Ammon's horn (tissue), 1 donor: ENCODE data around the gene RPS6KA5.

ENCODE experiments used
- DNase-seq: peaks from one replicate; pipeline ENCODE4 v3.0.0-alpha.2; 2016; ENCODE audit warnings: low spot score

The RPS6KA5 gene

DNA sequence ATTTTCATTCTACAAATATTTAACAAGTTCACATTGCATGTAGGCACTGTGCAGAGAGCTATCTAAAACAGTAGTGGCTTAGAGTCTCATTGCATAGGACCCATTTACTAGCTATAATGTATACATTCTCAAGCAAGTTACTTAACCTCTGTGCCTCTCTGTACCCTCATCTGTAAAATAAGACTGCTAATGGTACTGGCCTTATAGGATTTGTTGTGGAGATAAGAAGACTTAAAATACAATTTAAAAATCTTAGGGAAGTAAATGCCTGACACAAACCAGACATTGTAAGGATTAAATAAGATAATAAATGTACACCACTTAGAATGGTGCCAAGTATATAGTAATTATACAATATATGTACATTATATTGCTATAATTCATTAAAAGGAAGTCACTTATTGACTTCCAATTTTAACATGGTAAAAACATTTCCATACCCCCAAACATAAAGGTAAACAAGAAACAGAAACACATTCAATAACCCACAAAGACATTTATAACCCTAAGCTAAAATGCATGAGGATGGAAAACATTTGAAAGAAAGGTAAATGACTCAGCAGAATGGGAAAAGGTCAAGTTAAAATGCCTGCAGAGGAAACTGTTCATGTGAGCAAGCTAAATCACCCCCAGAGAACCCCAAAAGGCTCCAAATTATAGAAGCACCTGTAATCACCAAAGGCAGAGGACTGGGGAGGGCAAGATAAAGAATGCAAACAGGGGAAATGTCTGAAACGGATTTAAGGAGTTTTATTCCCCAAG, 30.8 kb downstream of the RPS6KA5 start:
- DNase-seq = no peak

DNA sequence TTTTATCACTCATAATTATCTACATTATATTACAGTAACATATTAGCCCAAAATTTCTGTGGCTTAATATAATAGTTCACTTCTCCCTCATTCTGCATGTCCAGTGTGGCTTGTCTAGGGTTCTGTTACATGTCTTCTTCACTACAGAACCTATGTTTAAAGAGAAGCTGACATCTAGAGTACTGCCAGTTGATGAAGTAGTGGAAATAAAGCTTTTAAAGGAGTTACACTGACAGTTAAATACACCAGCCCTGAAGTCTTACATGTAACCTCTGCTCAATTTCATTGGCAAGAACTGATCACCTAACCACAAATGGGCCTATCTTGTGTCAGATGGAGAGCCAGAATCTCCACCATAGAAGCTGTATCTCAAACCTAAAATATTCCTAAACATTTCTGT, 32.9 kb downstream of the RPS6KA5 start:
- DNase-seq = no peak

DNA sequence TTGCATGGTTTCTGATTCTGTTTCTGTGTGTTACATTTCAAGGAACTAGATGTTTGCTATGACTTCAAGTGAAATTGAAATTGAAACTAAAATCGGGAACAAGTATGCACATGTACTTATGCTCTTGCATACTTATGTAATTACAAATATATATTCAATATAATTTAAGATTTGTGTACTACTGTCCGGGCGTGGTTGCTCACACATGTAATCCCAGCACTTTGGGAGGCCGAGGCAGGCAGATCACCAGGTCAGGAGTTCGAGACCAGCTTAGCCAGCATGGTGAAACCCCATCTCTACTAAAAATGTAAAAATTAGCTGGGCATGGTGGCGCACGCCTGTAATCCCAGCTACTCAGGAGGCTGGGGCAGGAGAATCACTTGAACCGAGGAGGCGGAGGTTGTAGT, 37.8 kb downstream of the RPS6KA5 start:
- peak; percentile 33 for DNase-seq

DNA sequence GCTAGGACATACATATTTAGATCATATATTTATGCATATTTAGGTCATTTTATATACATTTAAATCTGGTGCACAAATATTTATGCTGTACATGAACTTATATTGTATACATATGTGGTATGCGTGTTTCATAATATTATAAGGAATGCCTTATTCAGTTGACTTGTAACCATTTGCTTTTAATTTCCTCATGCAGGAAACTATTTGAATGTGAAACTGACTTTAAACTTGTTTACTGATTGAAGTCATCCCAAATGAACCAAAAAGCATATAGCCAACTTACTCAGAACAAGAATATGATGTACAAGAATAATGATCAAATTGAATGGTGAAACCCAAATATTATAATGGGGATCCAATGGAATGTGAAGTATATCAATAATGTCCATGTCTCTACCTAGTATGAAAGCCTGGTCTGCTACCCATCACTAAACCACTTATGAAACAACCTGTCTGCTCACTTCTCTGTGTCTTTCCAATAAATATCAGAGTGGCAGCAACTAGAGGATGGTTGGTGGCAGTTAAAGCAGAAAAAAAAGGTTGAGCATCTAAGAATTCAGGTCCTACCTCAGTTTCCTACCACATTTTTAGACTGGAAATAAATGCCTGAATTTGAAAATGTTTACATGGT, 38.3 kb downstream of the RPS6KA5 start:
- no peak for DNase-seq

DNA sequence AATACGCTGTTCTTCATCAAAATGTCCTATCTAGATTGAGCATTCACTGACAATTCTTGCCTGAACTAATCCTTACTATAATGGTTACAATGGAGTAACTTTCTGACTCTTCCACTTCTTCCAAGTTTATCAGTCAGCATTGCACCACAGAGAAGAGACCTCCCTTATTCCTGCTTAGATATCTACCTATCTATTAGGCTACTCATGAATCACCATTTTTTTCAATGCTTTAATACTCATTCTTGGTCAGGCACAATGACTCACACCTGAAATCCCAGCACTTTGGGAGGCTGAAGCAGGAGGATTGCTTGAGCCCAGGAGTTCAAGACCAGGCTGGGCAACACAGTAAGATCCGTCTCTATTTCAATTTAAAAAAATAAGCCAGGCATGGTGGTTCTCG, 39.3 kb downstream of the RPS6KA5 start:
- DNase-seq = no peak

DNA sequence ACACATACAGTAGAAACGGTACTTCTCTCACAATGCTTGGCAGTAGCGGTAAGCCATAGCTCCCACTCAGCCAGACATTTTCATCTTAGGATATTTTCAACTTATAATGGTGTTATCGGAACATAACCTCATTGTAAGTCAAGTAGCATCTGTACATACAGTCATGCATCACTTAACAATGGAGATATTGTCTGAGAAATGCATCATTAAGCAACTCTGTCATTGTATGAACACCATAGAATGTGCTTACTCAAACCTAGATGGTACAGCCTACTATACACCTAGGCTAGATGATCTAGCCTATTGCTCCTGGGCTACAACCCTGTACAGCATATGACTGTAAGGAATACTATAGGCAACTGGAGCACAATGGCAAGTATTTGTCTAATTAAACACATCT, 40.8 kb downstream of the RPS6KA5 start:
- DNase-seq = no peak

DNA sequence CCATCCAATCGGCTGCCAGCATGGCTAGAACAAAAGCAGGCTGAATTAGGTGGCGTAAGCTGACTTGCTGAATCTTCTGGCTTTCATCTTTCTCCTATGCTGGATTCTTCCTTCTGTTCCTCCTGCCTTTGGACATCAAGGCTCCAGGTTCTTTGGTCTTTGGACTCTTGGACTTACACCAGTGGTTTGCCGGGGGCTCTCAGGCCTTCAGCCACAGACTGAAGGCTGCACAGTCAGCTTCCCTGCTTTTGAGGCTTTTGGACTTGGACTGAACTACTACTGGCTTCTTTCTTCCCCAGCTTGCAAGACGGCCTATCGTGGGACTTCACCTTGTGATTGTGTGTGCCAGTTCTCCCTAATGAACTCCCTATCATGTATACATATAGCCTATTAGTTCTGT, 42.0 kb downstream of the RPS6KA5 start:
- DNase-seq = no peak

DNA sequence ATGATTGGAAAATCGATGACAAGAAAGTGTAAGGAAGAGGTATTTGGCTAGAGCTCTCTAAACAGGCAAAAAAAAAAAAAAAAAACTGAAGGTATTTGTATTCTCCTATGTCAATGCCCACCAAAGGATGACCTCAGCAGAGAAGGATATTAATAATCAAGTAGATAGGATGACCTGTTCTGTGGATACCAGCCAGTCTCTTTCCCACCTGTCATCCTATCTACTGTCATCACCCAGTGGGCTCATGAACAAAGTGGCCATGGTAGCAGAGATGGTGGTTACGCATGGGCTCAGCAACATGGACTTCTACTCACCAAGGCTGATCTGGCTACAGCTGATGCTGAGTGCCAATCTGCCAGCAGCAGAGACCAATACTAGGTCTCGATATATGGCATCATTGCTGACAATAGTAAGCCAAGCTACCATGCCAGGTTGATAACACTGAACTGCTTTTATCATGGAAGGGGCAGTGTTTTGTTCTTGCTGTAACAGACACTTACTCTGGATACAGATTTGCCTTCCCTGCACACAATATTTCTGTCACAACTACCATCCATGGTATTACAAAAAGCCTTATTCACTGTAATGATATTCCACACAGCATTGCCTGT, 43.5 kb downstream of the RPS6KA5 start:
- no peak for DNase-seq

DNA sequence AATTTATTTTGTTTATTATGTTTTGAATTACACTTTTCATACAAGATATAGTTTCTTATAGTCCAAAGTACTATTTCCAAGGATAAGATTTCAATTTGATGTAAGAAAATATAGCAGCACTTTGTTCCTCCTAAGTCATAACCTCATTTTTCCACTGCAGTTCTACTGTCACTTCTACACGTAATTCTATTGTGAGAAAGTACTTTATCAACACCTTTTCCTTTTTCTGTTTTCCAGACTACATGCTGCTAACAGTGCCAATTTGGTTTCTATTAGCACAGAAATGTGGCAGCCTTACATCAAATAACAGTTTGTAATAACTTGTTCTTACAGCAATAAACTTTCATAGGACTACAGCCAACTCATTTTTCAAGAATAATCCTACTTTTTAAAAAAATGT, 45.0 kb downstream of the RPS6KA5 start:
- DNase-seq = no peak

DNA sequence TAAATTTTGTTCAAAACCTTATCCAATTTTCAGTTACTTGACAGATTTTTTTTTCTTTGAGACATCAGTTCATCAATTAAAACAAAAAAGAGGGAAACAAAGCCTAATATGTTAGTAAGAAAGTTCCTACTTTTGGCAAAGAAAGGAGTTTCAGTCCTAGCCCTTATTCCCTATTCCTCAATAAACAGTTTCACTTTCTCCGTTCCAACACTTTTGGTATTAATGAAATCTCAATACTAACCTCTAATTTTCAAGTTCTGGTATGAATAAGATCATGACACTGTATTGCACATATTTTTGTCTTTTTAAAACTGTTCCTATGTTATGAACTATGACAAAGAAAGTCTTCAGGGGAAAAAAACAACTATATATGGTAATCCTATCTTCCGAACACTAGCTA, 48.4 kb downstream of the RPS6KA5 start:
- DNase-seq = no peak

DNA sequence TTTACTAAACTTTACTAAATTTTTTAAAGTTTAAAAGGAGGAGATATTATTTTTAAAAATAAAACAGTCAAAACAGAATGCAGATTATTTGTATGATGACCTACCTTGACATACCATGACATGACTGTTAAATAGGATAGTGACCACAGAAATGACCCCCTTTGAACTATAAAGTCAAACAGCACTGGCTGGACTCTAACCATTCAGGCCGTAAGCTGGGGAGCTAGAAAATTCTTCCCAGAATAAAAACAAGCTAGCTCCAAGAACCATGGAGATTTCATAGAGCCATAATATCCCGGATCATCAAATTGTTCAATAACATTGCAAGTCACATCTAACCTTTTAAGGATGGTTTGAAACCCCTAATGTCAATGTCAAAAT, 50.3 kb downstream of the RPS6KA5 start:
- DNase-seq = no peak

DNA sequence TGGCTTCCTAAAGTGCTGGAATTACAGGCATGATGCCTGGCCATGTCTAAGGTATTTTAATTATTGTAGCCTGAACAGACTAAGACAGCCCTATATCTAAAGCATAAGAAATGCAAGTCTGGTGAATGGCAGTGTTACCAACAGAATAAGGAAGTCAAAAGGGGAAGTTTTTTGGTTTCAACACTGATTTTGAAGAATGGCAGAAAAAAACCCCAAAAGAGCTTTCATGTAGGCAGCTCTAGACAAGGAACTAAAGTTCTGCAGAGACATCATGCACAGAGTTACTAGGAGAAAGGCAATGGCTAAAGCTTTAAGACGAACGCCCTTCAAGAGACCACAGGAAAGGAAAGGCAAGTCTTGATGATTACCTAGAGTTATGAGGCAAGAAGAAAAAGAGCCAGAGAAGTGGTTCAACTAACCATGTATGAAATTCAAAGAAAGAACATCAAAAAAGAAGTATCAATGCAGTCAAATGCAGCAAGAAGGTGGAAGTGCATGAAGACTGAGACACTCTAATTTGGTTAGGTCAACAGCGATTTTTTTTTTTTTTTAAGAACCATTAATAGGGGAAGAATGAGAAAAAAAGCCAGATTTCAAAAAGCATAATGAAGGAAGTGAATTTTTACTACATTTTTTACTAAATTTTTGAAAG, 50.8 kb downstream of the RPS6KA5 start:
- DNase-seq = peak; percentile 40

DNA sequence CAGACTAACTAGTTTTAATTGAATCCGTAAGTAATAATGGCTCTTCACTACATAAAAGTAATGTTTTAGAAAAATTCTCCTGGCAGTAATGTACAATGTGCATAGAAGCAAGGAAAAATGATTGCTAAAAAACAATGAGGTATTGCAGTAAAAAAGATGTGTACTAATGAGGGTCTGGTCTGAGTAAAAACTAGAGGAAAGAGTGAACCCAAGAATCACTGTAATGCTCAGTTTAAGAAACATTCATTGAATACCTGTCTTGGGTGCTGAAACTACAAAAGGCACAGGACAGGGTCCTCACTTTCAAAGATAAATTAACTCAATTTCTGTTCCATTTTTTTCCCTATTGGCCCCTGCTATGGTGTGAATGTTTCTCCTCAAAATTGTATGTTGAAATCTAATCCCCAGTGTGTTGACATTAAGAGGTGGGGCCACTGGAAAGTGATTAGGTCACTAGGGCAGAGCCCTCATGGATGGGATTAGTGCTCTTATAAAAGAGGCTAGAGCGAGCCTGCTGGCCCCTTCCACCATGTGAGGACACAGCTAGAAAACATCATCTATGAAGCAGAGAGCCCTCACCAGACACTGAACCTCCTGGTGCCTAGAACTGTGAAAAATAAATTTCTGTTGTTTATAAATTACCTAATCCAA, 51.6 kb downstream of the RPS6KA5 start:
- DNase-seq = no peak

DNA sequence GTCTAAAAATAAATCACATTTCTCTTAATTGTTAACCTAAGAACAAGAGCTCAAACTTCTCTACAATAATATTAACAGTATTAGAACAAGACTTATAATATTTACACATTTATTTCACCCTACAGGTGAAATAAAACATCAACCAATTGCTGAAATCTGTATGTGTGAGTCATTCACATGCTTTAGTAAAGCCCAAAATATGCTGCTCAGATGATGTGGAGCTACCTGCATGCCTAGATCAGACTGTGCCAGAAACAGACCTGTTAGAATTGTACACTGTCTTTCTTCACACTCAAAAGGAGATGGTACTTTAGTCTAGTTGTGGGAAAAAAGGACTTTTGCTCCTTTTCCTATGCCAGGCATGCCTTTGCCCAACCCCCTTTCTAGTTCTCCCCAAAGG, 54.7 kb downstream of the RPS6KA5 start:
- DNase-seq = no peak

DNA sequence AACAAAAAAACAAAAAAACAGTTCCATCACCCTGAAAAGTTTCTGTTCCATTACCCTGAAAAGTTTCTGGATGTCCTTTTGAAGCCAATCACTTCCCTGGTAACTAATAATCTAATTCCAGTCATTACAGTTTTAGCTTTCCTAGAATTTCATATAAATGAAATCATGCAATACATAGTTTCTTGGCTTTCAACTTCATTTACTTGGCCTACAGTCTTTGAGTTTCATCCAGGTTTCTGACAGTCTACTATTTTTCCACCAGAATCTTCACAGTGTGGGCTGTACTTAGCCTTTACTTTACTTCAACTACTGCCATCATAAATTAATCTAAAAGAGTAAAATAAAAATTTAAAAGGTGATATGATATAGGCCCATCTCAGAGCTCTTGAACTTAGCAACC, 55.5 kb downstream of the RPS6KA5 start:
- DNase-seq = no peak

DNA sequence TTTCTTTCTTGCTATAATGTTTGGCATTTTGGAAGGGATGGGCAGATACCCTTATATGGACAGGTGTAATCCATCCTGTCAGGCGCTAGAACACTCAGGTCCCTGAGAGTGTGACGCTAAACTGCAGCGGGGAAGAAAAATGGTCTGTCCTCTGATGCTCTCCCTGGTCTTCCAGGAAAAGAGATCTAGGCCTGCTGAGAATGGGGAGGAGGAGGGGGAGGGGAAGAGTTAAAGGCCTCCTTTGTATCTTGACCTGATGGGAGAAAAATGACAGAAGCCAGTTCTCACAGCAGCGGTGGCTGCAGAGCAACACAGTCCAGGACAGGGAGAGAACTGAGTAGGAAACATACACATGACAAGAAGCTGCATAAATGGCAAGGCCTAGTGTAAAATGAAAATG, 61.1 kb downstream of the RPS6KA5 start:
- DNase-seq = peak; percentile 72

DNA sequence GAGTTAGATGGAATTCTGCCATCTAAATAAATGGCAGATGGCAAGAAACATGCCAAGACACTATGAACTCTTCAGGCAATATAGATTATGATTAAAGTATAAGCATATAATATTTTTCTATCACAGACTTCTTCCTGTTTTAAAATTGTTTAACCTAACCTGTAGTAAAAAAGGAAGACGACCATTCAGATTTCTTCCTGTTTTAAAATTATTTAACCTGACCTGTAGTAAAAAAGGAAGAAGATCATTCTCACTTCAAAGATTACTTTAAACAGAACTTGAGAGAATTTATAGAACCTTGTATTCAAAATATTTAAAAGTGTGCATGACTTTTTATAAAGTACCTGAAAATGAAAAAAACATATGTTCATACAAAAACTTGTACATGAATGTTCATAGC, 63.5 kb downstream of the RPS6KA5 start:
- no peak for DNase-seq

DNA sequence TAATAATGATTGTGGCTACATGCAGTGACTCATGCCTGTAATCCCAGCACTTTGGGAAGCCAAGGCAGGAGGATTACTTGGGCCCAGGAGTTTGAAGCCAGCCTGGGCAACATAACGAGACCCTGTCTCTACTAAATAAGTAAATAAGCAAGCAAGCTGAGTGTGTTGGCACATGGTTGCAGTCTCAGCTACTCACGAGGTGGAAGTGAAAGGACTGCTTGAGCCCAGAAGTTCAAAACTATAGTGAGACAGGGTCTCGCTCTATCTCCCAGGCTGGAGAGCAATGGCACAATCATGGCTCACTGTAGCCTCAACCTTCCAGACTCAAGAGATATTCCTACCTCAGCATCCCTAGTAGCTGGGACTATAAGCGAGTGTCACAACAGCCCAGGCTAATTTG, 64.7 kb downstream of the RPS6KA5 start:
- no peak for DNase-seq

DNA sequence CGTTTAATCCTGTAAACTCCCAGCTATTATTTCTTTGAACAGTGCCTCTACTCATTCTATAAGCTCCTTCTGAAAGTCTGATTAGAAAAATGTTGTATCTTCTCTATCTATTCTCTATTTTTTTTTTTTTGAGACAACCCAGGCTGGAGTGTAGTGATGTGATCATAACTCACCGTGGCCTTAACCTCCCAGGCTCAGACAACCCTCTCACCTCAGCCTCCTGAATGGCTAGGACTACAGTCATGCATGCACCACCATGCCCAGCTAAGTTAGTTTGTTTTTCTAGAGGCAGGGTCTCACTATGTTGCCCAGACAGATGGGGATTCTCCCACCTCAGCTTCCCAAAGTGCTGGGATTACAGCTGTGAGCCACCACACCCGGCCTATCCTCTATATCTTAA, 66.6 kb downstream of the RPS6KA5 start:
- no peak for DNase-seq

DNA sequence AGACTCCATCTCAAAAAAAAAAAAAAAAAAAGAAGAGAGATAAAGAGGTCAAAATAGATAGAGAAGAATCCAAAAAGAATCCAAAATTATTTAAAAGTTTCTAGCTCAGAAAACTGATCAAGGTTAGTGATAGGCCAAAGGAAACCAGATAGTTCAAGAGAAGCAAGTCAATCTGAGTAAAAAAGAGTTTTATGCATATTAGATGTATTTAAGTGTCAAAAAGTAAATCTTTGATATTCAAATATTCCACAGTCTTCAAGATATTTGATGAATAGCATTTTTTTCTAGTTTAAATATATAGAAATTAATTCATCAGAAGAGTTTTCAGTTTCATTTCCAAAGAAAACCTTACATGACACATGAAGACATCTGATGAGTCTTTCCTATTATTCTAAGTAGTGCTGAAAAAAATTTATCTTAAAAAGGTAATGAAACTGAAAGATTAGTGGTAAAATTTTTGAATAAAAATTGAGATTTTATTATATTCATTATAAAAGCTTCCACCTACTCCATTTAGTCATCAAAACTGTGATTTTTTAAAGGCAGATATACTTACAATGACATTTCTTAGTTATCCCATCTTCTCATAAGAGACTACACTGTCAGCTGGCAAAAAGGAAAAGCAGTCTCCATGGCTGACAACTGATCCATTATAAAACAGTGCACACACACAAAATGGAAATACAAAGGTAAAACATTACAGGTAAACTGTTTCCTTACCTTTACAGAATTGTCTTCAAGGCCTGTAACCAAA, 68.6 kb downstream of the RPS6KA5 start:
- no peak for DNase-seq

DNA sequence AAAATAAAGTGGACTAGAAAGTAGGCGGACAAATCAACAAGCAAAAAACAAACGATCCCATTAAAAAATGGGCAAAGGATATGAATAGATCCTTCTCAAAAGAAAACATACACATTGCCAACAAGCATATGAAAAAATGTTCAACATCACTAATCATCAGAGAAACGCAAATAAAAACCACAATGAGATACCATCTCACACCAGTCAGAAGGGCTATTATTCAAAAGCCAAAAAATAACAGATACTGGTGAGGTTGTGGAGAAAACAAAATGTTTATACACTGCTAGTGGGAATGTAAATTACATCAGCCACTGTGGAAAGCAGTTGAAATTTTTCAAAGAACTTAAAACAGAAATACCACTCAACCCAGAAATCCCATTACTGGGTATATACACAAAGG, 70.3 kb downstream of the RPS6KA5 start:
- no peak for DNase-seq

DNA sequence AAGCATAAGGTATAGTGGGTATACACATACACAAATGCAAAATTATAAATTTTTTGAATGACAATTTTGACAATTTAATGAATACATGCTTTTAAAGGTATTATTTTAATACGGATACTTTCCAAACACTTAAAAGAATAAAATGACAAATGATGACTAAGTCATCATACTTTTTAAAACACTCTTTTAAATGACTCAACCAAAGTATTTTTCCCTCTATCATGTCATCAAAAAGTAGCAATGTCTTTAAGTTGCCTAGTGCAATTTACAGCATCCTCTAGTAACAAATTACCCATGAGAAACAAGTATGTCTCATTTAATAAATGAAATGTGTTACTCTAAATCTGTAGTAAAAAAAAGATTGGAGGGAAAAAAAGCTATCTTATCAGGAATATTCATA, 73.3 kb downstream of the RPS6KA5 start:
- no peak for DNase-seq
